H9 (cell line): ENCODE measurements around the gene POLR2L. TPM values are rescaled to one million over a fixed set of nuclear protein-coding genes. Genes with fewer than 3 reads are reported as not detected.

Experiments
- DNase-seq: peaks from one replicate; pipeline ENCODE4 v3.0.0-alpha.2; 2017
- H2AFZ ChIP-seq: one replicate; pipeline ENCODE4 v1.6.1; 2013; ENCODE audit warnings: mild to moderate bottlenecking, low read length, control low read depth, moderate library complexity
- H2AK5ac ChIP-seq: 2 replicates; pipeline ENCODE4 v1.6.1; 2013; ENCODE audit warnings: low read length, control low read depth, mixed read lengths; ENCODE audit not compliant: insufficient read length
- H2BK120ac ChIP-seq: one replicate; pipeline ENCODE4 v1.6.1; 2013; ENCODE audit warnings: low read depth, mild to moderate bottlenecking, low read length, control low read depth, inconsistent platforms; ENCODE audit not compliant: poor library complexity, severe bottlenecking
- H2BK12ac ChIP-seq: 2 replicates; pipeline ENCODE4 v1.6.1; 2013; ENCODE audit warnings: low read length, control low read depth, mixed read lengths, low read depth; ENCODE audit not compliant: insufficient read length
- H2BK15ac ChIP-seq: 2 replicates; pipeline ENCODE4 v1.6.1; 2013; ENCODE audit warnings: low read depth, low read length, control low read depth
- H2BK20ac ChIP-seq: one replicate; pipeline ENCODE4 v1.6.1; 2013; ENCODE audit warnings: low read depth, mild to moderate bottlenecking, low read length, control low read depth, inconsistent platforms; ENCODE audit not compliant: poor library complexity, severe bottlenecking
- H2BK5ac ChIP-seq: 2 replicates; pipeline ENCODE4 v1.6.1; 2013; ENCODE audit warnings: low read length, control low read depth, mixed read lengths; ENCODE audit not compliant: insufficient read length
- H3K14ac ChIP-seq: 2 replicates; pipeline ENCODE4 v1.6.1; 2013; ENCODE audit warnings: low read length, control low read depth; ENCODE audit not compliant: insufficient read depth
- H3K18ac ChIP-seq: 2 replicates; pipeline ENCODE4 v1.6.1; 2013; ENCODE audit warnings: low read depth, mild to moderate bottlenecking, mixed read lengths, low read length, control low read depth; ENCODE audit not compliant: insufficient read length
- H3K23ac ChIP-seq: 2 replicates; pipeline ENCODE4 v1.6.1; 2013; ENCODE audit warnings: low read length, control low read depth, mixed read lengths, low read depth; ENCODE audit not compliant: insufficient read length
- H3K23me2 ChIP-seq: 2 replicates; pipeline ENCODE4 v1.6.1; 2013; ENCODE audit warnings: low read depth, mild to moderate bottlenecking, mixed read lengths, low read length, control low read depth; ENCODE audit not compliant: insufficient read length, poor library complexity, severe bottlenecking
- H3K27ac ChIP-seq: 2 replicates; pipeline ENCODE4 v1.5.1; 2013; ENCODE audit warnings: low read length, control low read depth, mixed read lengths, low read depth; ENCODE audit not compliant: insufficient read length
- H3K27me3 ChIP-seq: 2 replicates; pipeline ENCODE4 v1.6.1; 2013; ENCODE audit warnings: low read length, control low read depth, inconsistent platforms; ENCODE audit not compliant: insufficient read depth
- H3K4ac ChIP-seq: 2 replicates; pipeline ENCODE4 v1.6.1; 2013; ENCODE audit warnings: low read depth, mild to moderate bottlenecking, control low read depth, inconsistent platforms, low read length, moderate library complexity
- H3K4me1 ChIP-seq: 2 replicates; pipeline ENCODE4 v1.6.1; 2013; ENCODE audit warnings: low read length, control low read depth, inconsistent platforms; ENCODE audit not compliant: insufficient read depth
- H3K4me2 ChIP-seq: 2 replicates; pipeline ENCODE4 v1.6.1; 2013; ENCODE audit warnings: low read length, control low read depth, mixed read lengths; ENCODE audit not compliant: insufficient read length, insufficient read depth
- H3K56ac ChIP-seq: 2 replicates; pipeline ENCODE4 v1.6.1; 2013; ENCODE audit warnings: low read depth, mild to moderate bottlenecking, mixed read lengths, low read length, control low read depth; ENCODE audit not compliant: insufficient read length
- H3K79me1 ChIP-seq: 2 replicates; pipeline ENCODE4 v1.6.1; 2013; ENCODE audit warnings: low read depth, mild to moderate bottlenecking, moderate library complexity, low read length, control low read depth, inconsistent platforms; ENCODE audit not compliant: insufficient read depth, poor library complexity, severe bottlenecking
- H3K79me2 ChIP-seq: 2 replicates; pipeline ENCODE4 v1.6.1; 2013; ENCODE audit warnings: low read length, control low read depth, inconsistent platforms; ENCODE audit not compliant: insufficient read depth
- H3K9ac ChIP-seq: 2 replicates; pipeline ENCODE4 v1.6.1; 2013; ENCODE audit warnings: low read length, control low read depth, mixed read lengths; ENCODE audit not compliant: insufficient read length; ENCODE audit errors: extremely low read depth
- H3K9me3 ChIP-seq: one replicate; pipeline ENCODE4 v1.6.1; 2013; ENCODE audit warnings: low read depth, low read length, inconsistent platforms; ENCODE audit not compliant: control insufficient read depth
- H3T11ph ChIP-seq: one replicate; pipeline ENCODE4 v1.6.1; 2013; ENCODE audit warnings: mild to moderate bottlenecking, low read length, control low read depth, inconsistent platforms
- H4K20me1 ChIP-seq: one replicate; pipeline ENCODE4 v1.6.1; 2013; ENCODE audit not compliant: control insufficient read depth, insufficient read length, insufficient read depth
- H4K5ac ChIP-seq: 2 replicates; pipeline ENCODE4 v1.6.1; 2013; ENCODE audit warnings: low read depth, mild to moderate bottlenecking, mixed read lengths, low read length, control low read depth; ENCODE audit not compliant: insufficient read length
- H4K8ac ChIP-seq: replicated peaks from 2 replicates; pipeline ENCODE4 v1.6.1; 2013; ENCODE audit warnings: low read length, control low read depth, mixed read lengths, low read depth; ENCODE audit not compliant: insufficient read length
- H4K91ac ChIP-seq: 2 replicates; pipeline ENCODE4 v1.6.1; 2013; ENCODE audit warnings: low read depth, mild to moderate bottlenecking, moderate library complexity, mixed read lengths, low read length, control low read depth; ENCODE audit not compliant: insufficient read length
- H3K27ac Mint-ChIP-seq, 3 experiments: 2 replicates in 2 of 3; 3 replicates in 1 of 3; pipeline ENCODE4 v1.8.0; 2020 to 2021; ENCODE audit warnings: mixed read lengths in 3 of 3, mild to moderate bottlenecking in 1 of 3, moderate library complexity in 1 of 3
- H3K27me3 Mint-ChIP-seq: 2 replicates; pipeline ENCODE4 v1.8.0; 2021; ENCODE audit warnings: low read depth, mild to moderate bottlenecking, moderate library complexity, mixed read lengths
- H3K36me3 Mint-ChIP-seq, 3 experiments: 2 replicates in 2 of 3; 3 replicates in 1 of 3; pipeline ENCODE4 v1.8.0; 2020 to 2021; ENCODE audit warnings: low read depth in 3 of 3, mixed read lengths in 3 of 3; ENCODE audit not compliant: insufficient read depth in 1 of 3
- H3K4me1 Mint-ChIP-seq, 2 experiments: 2 replicates each; pipeline ENCODE4 v1.8.0; 2020; ENCODE audit warnings: mixed read lengths in 2 of 2
- H3K4me3 Mint-ChIP-seq, 2 experiments: 2 replicates in 1 of 2; 3 replicates in 1 of 2; pipeline ENCODE4 v1.8.0; 2020 to 2021; ENCODE audit warnings: mild to moderate bottlenecking in 2 of 2, mixed read lengths in 2 of 2, moderate library complexity in 1 of 2
- H3K9me3 Mint-ChIP-seq, 2 experiments: 2 replicates in 1 of 2; 3 replicates in 1 of 2; pipeline ENCODE4 v1.8.0; 2020; ENCODE audit warnings: mild to moderate bottlenecking in 2 of 2, mixed read lengths in 2 of 2, moderate library complexity in 1 of 2
- CTCF ChIP-seq: fragments of 200-600 bp; sonication (generic); conservative IDR thresholded peaks from 3 replicates; pipeline ENCODE4 v1.8.0; 2021; ENCODE audit warnings: antibody characterized with exemption, mild to moderate bottlenecking
- WGBS: extraction: QIAGEN DNeasy Blood & Tissue Kit; methylation state at CpG from one replicate; pipeline ENCODE4 v1.1.7; 2013; ENCODE audit warnings: missing lambda C conversion rate, low lambda C conversion rate, mixed read lengths; ENCODE audit not compliant: insufficient read length; ENCODE audit errors: extremely low coverage; 5-methylcytosine and 5-hydroxymethylcytosine counted together
- total RNA-seq: library from RNA; stranded (reverse); gene quantifications from 2 replicates; pipeline ENCODE4 v1.2.1, GENCODE V29; 2021

POLR2L gene
- total RNA-seq, 1 experiment from 2014 or later: 135 TPM

GRCh38 chr11:889687-890475 lies 47.6 kb upstream of the POLR2L start:
- no peak overlapping the region; the same call in 1 of the 2 replicates for H3K14ac ChIP-seq
- H3K27me3 ChIP-seq: no peaks in the 10 kb centered on the region
- no peak overlapping the region for H2AK5ac ChIP-seq
- H2BK12ac ChIP-seq: no peak overlapping the region
- H2BK5ac ChIP-seq: no peak overlapping the region
- H3K4me2 ChIP-seq: no peak overlapping the region
- H3T11ph ChIP-seq: no peak overlapping the region
- H3K56ac ChIP-seq: no peak overlapping the region
- H3K23ac ChIP-seq: no peak overlapping the region
- H3K4me3 Mint-ChIP-seq: no peak overlapping the region
- H3K27ac ChIP-seq: no peak overlapping the region
- peak; percentile 32; the same call in 2 of the 3 replicates for TF ChIP-seq CTCF
- H3K18ac ChIP-seq: no peak overlapping the region
- H3K9me3 Mint-ChIP-seq: no peaks in the 10 kb centered on the region
- no peak overlapping the region for H2BK15ac ChIP-seq
- no peaks in the 10 kb centered on the region for H3K27me3 Mint-ChIP-seq
- peaks cover 16 to 31% (median 29%) of the 10 kb centered on the region in 3 experiments for H3K36me3 Mint-ChIP-seq
- H4K8ac ChIP-seq: no peak overlapping the region
- WGBS: no CpG with 5 or more reads among the region's 32 CpGs
- H3K79me2 ChIP-seq: no peaks in the 10 kb centered on the region
- H2AFZ ChIP-seq: no peak overlapping the region
- H4K20me1 ChIP-seq: peaks cover 2% of the 10 kb centered on the region
- DNase-seq: peak; percentile 73
- H3K4me1 Mint-ChIP-seq: peaks cover 5 to 15% of the 10 kb centered on the region in 2 experiments
- H3K79me1 ChIP-seq: no peaks in the 10 kb centered on the region
- no peak overlapping the region for H2BK120ac ChIP-seq
- H3K4me1 ChIP-seq: no peaks in the 10 kb centered on the region
- peak overlapping the region in 1 of 3 experiments; percentile 25; a peak in 2 of 7 replicates for H3K27ac Mint-ChIP-seq
- no peaks in the 10 kb centered on the region for H3K9me3 ChIP-seq
- H2BK20ac ChIP-seq: no peak overlapping the region
- H3K9ac ChIP-seq: no peak overlapping the region
- no peak overlapping the region for H3K4ac ChIP-seq
- no peak overlapping the region for H4K91ac ChIP-seq
- H3K23me2 ChIP-seq: no peaks in the 10 kb centered on the region
- H4K5ac ChIP-seq: no peak overlapping the region
